Hepatocyte (in vitro differentiated cells): ENCODE data around the gene MROH2B. TPM values are rescaled to one million over a fixed set of nuclear protein-coding genes. Genes with fewer than 3 reads are reported as not detected.

Source experiments
- DNase-seq: peaks from one replicate; pipeline ENCODE4 v3.0.0-alpha.2; 2016; ENCODE audit warnings: low spot score
- H2AFZ ChIP-seq: fragments of 200-600 bp; sonication (generic); 2 replicates; pipeline ENCODE4 v1.6.0; 2016; ENCODE audit warnings: antibody characterized with exemption, mild to moderate bottlenecking
- H3K27ac ChIP-seq: fragments of 200-600 bp; sonication (generic); 2 replicates; pipeline ENCODE4 v1.5.1; 2016; ENCODE audit warnings: mild to moderate bottlenecking
- H3K27me3 ChIP-seq: fragments of 200-600 bp; sonication (generic); 2 replicates; pipeline ENCODE4 v1.6.1; 2016
- H3K36me3 ChIP-seq: fragments of 200-600 bp; sonication (generic); replicated peaks from 2 replicates; pipeline ENCODE4 v1.5.1; 2016; ENCODE audit warnings: low read depth; ENCODE audit not compliant: insufficient read depth
- H3K4me1 ChIP-seq: fragments of 200-600 bp; sonication (generic); 2 replicates; pipeline ENCODE4 v1.5.1; 2016; ENCODE audit warnings: mild to moderate bottlenecking, moderate library complexity; ENCODE audit not compliant: insufficient read depth
- H3K4me2 ChIP-seq: fragments of 200-600 bp; sonication (generic); 2 replicates; pipeline ENCODE4 v1.6.0; 2016
- H3K4me3 ChIP-seq: fragments of 200-600 bp; sonication (generic); 2 replicates; pipeline ENCODE4 v1.5.1; 2016; ENCODE audit warnings: mild to moderate bottlenecking
- H3K79me2 ChIP-seq: fragments of 200-600 bp; sonication (generic); 2 replicates; pipeline ENCODE4 v1.6.0; 2017; ENCODE audit warnings: mild to moderate bottlenecking
- H3K9me2 ChIP-seq: fragments of 200-600 bp; sonication (generic); replicated peaks from 2 replicates; pipeline ENCODE4 v1.6.0; 2017; ENCODE audit warnings: mild to moderate bottlenecking; ENCODE audit not compliant: insufficient read depth
- H3K9me3 ChIP-seq: fragments of 200-600 bp; sonication (generic); 2 replicates; pipeline ENCODE4 v1.5.1; 2016; ENCODE audit warnings: low read depth, mild to moderate bottlenecking
- H4K20me1 ChIP-seq: fragments of 200-600 bp; sonication (generic); 2 replicates; pipeline ENCODE4 v1.6.0; 2016; ENCODE audit warnings: mild to moderate bottlenecking; ENCODE audit not compliant: insufficient read depth, poor library complexity, severe bottlenecking
- CTCF ChIP-seq: fragments of 200-600 bp; sonication (generic); IDR thresholded peaks from 2 replicates; pipeline ENCODE4 v1.5.1; 2016; ENCODE audit warnings: antibody characterized with exemption, mild to moderate bottlenecking; ENCODE audit not compliant: poor library complexity
- EZH2 ChIP-seq: fragments of 200-600 bp; sonication (generic); IDR thresholded peaks from 2 replicates; pipeline ENCODE4 v1.6.1; 2016; ENCODE audit warnings: antibody characterized with exemption, mild to moderate bottlenecking, borderline replicate concordance
- EZH2phosphoT487 ChIP-seq: fragments of 200-600 bp; sonication (generic); IDR thresholded peaks from one replicate; pipeline ENCODE4 v1.6.1; 2018; ENCODE audit warnings: antibody characterized with exemption, mild to moderate bottlenecking, low read depth, moderate library complexity; ENCODE audit not compliant: unreplicated experiment, severe bottlenecking
- WGBS: methylation state at CpG from one replicate; pipeline ENCODE4 v1.1.6; 2016; ENCODE audit warnings: low lambda C conversion rate; ENCODE audit errors: missing lambda C conversion rate; 5-methylcytosine and 5-hydroxymethylcytosine counted together
- polyA plus RNA-seq: library from polyadenylated mRNA; unstranded; fragments of >200 nt; fragmentation: Nextera tagmentation; extraction: Ambion mirVana; gene quantifications from 2 replicates; pipeline ENCODE4 v1.2.1, GENCODE V29; 2016
- total RNA-seq: library from RNA; depleted of rRNA; stranded (reverse); fragments of >200 nt; gene quantifications from 2 replicates; pipeline ENCODE4 v1.2.3, GENCODE V29; 2014

MROH2B gene
- total and polyA plus RNA-seq, 2 experiments from 2014 or later, result not detected

DNA sequence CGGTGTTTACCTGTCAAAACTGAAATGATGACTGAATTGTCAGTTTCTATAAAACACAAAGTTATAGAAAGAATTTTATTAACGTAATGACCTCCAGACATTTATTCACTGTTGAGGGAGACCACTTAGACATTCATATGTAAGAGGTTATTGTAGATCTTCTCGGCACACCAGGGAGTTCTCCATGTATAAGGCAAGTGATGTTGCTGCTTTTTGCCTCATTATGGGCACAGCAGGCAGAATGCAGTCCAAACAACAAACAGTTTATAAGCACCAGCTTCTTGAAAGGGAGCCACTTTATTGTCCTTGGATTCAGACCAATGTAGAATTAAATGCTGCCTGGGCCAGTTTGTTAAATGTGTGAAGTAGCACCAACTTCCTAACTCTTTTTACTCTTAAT is 95.1 kb downstream of the MROH2B start:
- DNase-seq, result no peak
- H3K9me2 ChIP-seq, result no peaks in the 10 kb centered on the region
- WGBS, result 66% methylated on average over 3 of the region's 3 CpGs
- H4K20me1 ChIP-seq, result no peaks in the 10 kb centered on the region
- H2AFZ ChIP-seq, result no peak overlapping the region
- no peaks in the 10 kb centered on the region for H3K27me3 ChIP-seq
- no peak overlapping the region for H3K4me3 ChIP-seq
- TF ChIP-seq CTCF, result no peak
- TF ChIP-seq EZH2phosphoT487, result no peak
- no peak for TF ChIP-seq EZH2
- no peaks in the 10 kb centered on the region for H3K79me2 ChIP-seq
- H3K27ac ChIP-seq, result no peak overlapping the region
- no peaks in the 10 kb centered on the region for H3K36me3 ChIP-seq
- no peaks in the 10 kb centered on the region for H3K9me3 ChIP-seq
- no peak overlapping the region for H3K4me2 ChIP-seq
- H3K4me1 ChIP-seq, result no peaks in the 10 kb centered on the region

- Histone ChIP-seq H3K9me2 (no peaks in the 10 kb centered on the region), H3K27me3 (no peaks in the 10 kb centered on the region), H3K4me1 (no peaks in the 10 kb centered on the region), H3K4me3 (no peak overlapping the region), H3K9me3 (no peaks in the 10 kb centered on the region), H3K36me3 (no peaks in the 10 kb centered on the region), H3K79me2 (no peaks in the 10 kb centered on the region), H2AFZ (no peak overlapping the region), H3K27ac (no peak overlapping the region), H4K20me1 (no peaks in the 10 kb centered on the region), H3K4me2 (no peak overlapping the region)
- WGBS, result 72% methylated on average over 3 of the region's 3 CpGs
- DNase-seq, result no peak
- TF ChIP-seq EZH2 (no peak), EZH2phosphoT487 (no peak)
These were observed 97.7 kb downstream of the MROH2B start for GRCh38 chr5:40973364-40974004.

DNA sequence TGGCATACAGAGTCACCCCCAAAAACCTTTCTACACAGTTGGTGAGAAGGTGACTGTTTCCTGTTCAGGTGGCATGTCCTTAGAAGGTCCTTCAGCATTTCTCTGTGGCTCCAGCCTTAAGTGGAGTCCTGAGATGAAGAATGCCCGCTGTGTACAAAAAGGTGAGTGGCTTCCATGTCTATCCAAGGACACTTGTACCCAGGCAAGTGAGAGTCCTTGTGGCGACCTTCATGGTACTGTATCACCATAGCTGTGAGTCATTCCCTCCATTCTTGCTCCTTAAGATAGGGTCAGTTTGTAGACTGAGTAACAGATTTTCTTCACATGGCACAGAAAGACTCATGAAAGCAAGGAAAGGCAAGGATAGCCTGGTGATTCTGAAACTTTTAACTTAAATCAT is 98.7 kb downstream of the MROH2B start:
- Histone ChIP-seq H3K9me3 (no peaks in the 10 kb centered on the region), H3K4me2 (no peak overlapping the region), H3K4me1 (no peaks in the 10 kb centered on the region), H3K4me3 (no peak overlapping the region), H4K20me1 (no peaks in the 10 kb centered on the region), H3K36me3 (no peaks in the 10 kb centered on the region), H3K27ac (no peak overlapping the region), H3K9me2 (no peaks in the 10 kb centered on the region), H3K79me2 (no peaks in the 10 kb centered on the region), H2AFZ (no peak overlapping the region), H3K27me3 (no peaks in the 10 kb centered on the region)
- no peak for DNase-seq
- no peak for TF ChIP-seq CTCF
- no peak for TF ChIP-seq EZH2phosphoT487
- no peak for TF ChIP-seq EZH2
- WGBS, result 95% methylated on average over 2 of the region's 2 CpGs

- Histone ChIP-seq H3K27ac (no peak overlapping the region), H3K9me3 (peaks cover 6% of the 10 kb centered on the region), H3K36me3 (no peaks in the 10 kb centered on the region), H3K4me3 (no peak overlapping the region), H3K4me2 (no peak overlapping the region), H4K20me1 (no peaks in the 10 kb centered on the region), H3K9me2 (no peaks in the 10 kb centered on the region), H2AFZ (no peak overlapping the region), H3K4me1 (no peaks in the 10 kb centered on the region), H3K79me2 (no peaks in the 10 kb centered on the region), H3K27me3 (no peaks in the 10 kb centered on the region)
- 92% methylated on average over 4 of the region's 4 CpGs for WGBS
- no peak for DNase-seq
- TF ChIP-seq EZH2 (no peak), CTCF (no peak), EZH2phosphoT487 (no peak)
These were observed 108.8 kb downstream of the MROH2B start for GRCh38 chr5:40962207-40962955.
